KOPT-K1 (cell line): ENCODE data around the gene ITGB1.
"Not testable (repeated sequence)": the region's sequence is repeated elsewhere in the genome, so short reads cannot be mapped to it uniquely, and the experiment has no call there.

ENCODE experiments used
- H3K27ac ChIP-seq: fragments of 200-600 bp; sonication (generic); 2 replicates; pipeline ENCODE4 v1.5.1; 2016; ENCODE audit warnings: antibody characterized with exemption, mild to moderate bottlenecking, low read depth, low read length; ENCODE audit not compliant: poor library complexity, severe bottlenecking
- H3K36me3 ChIP-seq: fragments of 200-600 bp; sonication (generic); 2 replicates; pipeline ENCODE4 v1.5.1; 2017; ENCODE audit warnings: antibody characterized with exemption, mild to moderate bottlenecking, low read length, moderate library complexity; ENCODE audit not compliant: insufficient read depth
- H3K9me3 ChIP-seq: fragments of 200-600 bp; sonication (generic); 2 replicates; pipeline ENCODE4 v1.5.1; 2017; ENCODE audit warnings: antibody characterized with exemption, low read length, mild to moderate bottlenecking; ENCODE audit not compliant: insufficient read depth, poor library complexity, severe bottlenecking

The ITGB1 gene

DNA sequence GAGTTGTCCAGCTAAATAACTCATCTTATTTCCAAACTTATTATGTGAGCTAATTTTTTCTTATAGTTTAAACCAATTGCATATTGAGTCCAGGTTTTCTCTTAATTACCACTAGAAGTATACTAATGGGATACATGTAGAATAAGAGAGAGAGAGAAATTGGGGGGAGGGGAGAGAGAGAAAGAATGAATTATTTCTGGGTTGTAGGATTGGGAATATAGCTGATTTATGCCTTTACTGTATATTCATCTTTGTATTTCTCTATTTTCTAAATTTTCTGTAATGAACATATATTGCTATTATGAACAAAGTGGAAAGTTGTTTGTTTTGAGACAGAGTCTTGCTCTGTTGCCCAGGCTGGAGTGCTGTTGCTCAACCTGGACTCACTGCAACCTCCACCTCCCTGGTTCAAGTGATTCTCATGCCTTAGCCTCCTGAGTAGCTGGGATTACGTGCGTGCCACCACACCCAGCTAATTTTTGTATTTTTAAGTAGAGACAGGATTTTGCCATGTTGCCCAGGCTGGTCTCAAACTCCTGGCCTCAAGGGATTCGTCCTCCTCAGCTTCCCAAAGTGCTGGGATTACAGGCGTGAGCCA, 26.1 kb upstream of the ITGB1 start:
- Histone ChIP-seq H3K36me3 (no peaks in the 10 kb centered on the region), H3K9me3 (no peaks in the 10 kb centered on the region), H3K27ac (no peak overlapping the region)

DNA sequence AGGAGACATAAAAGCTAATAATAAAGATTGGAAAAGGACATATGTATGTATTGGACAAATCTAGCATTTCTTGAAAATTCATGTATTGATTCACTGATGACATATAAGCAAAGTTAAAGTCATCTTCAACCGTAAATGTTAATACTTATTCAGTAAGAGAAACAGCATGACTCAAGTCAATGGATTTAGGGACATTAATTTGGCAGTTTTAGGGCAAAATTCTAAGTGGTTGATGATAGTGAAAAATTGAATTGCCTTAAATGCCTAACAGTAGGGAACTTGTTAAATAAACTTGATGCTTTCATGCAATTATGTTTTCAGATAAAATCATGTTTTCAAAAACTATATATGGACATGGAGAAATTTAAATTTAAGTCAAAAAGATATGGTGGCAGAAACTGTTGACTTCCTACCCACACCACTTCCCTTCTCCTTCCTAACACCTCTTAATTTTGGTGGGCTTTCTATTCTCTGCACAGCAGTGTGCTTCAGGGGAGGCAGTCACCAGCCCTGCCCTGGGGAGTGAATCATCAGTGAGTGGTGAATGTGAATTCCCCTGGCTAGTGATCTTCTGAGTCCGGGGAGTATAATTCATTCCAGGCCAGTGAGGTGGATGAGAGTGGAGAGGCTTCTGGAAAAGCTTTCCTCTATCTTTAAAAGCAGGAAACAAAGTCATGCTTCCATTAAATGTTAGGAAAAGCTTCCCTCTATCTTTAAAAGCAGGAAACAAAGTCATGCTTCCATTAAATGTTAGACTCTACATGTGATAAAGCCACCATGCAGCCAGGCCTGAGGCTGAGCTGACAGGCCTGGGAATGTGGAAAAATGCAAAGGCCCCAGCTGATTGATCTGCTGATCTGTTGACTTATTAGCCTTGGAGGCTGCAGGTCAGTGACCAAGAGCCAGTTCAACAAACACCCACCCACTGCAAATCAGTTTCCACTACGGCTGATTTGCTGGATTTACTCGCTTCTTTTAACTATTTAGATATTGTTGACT, 25.2 kb upstream of the ITGB1 start:
- Histone ChIP-seq H3K36me3 (no peaks in the 10 kb centered on the region), H3K27ac (no peak overlapping the region), H3K9me3 (no peaks in the 10 kb centered on the region)

DNA sequence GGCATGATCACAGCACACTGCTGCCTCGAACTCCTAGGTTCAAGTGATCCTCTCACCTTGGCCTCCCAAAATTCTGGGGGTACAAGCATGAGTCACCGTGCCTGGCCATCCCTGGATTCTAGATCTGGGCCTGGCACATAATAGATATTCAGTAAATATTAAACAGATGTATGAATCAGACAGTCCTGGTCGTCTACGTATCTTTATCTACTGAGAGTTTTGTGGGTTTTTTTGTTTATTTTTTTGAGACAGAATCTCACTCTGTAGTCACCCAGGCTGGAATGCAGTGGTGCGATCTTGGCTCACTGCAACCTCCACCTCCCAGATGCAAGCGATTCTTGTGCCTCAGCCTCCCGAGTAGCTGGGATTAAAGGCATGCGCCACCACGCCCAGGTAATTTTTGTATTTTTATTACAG, 24.3 kb upstream of the ITGB1 start:
- Histone ChIP-seq H3K36me3 (no peaks in the 10 kb centered on the region), H3K27ac (peak overlapping the region; percentile 64), H3K9me3 (no peaks in the 10 kb centered on the region)

DNA sequence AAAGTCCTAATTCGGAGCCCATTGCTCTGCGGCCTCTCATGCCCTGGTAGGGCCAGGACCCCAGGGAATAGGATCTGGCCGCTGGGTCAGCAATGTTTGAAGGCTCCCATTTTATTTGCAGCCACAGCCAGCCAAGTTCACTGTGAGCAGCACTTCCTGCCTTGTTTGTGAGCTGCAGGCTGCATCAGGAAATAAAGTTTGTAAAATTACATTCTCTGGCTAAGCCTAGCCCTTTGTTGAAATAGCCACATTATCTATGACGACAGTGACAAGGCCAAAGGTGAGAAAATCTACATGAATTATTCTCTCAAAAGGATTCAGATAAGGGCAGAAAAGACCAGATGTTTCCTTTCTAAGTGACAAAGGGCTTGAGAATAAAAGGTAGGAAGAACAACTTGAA, 23.7 kb upstream of the ITGB1 start:
- Histone ChIP-seq H3K9me3 (no peaks in the 10 kb centered on the region), H3K36me3 (no peaks in the 10 kb centered on the region), H3K27ac (peak overlapping the region; percentile 64)

DNA sequence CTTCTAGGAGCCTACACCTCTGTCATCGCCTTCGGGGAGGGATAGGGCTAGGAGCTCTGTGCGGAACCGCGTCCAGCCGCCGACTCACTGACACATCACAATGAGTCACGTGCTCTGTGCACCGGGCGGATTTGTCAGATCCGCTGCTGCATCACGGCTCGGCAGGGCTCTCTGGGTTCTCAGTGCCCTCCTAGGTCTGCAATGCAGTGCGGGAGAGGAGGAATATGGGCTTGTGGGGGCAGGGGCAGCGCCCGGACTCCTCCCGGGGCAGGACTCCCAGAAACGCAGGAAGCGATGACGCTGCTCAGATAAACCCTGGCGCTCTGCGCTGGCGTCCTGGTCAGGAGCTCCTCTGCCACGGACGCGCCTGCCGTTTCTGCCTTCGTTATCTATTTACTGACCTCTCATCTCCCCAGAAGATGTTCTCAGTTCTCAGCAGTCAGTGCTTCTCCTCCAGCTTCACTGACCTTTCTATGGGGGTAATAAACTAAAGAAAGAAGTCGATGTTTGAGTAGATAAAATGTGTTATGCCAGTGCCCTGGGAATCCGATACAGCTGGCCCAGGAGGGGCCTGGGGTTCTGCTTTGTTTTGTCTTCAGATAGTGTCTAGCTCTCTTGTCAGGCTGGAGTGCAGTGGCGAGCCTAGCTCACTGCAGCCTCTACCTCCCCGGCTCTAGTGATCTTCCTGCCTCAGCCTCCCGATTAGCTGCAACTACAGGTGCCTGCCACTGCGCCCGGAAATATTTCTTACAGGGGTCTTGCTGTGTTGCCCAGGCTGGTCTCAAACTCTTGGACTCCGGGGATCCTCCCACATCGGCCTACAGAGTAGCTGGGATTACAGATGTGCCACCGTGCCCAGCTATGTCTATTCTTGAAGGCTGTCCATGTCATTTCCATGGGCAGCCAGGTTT, 22.8 kb upstream of the ITGB1 start:
- Histone ChIP-seq H3K27ac (peak overlapping the region; percentile 64), H3K9me3 (no peaks in the 10 kb centered on the region), H3K36me3 (no peaks in the 10 kb centered on the region)

DNA sequence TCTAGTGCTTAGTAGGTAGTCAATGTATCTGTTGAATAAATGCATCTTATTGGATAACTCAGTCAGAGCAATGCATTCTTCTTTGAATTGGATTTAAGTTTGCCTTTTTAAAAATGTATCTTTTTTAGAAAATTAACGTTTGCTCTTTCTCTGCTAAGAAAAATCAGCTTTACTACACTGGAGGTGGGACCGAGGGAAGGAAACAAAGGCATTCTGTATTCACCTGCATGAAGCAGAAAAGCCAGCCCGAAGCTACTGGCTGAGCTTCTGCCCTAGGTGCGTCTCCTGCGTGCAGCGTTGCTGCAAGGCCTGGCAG, 22.2 kb upstream of the ITGB1 start:
- Histone ChIP-seq H3K9me3 (no peaks in the 10 kb centered on the region), H3K27ac (peak overlapping the region; percentile 64), H3K36me3 (no peaks in the 10 kb centered on the region)

DNA sequence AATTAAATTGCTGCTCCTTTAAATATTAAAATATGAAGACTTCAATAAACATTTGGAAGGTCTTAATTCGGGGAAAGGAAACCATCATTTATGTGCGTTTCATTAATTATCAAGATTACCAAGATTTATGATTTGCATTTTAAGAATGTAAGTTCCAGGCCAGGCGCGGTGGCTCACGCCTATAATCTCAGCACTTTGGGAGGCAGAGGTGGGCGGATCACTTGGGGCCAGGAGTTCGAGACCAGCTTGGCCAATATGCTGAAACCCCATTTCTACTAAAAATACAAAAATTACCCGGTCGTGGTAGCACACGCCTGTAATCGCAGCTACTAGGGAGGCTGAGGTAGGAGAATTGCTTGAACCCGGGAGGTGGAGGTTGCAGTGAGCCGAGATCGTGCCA, 21.7 kb upstream of the ITGB1 start:
- not testable (repeated sequence) for H3K9me3 ChIP-seq, H3K27ac ChIP-seq, H3K36me3 ChIP-seq

DNA sequence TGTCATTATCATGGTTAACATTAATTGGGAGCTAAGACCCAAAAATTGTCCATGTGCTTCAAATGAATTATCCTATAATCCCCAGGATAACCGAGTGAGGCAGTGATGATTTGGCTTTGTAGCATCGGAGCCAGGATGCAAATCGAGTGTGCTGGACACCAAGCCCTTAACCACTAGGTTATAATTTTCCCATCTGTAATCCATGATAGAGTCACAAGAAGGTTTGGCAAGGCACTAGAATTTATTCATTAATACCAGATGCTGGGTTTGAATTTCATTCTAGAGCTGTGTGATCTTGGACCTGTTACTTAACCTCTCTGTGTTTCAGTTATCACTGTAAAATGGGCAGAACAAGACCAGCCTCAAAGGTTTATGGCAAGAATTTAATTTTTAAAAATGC, 21.0 kb upstream of the ITGB1 start:
- H3K27ac ChIP-seq, result no peak overlapping the region
- no peaks in the 10 kb centered on the region for H3K9me3 ChIP-seq
- H3K36me3 ChIP-seq, result no peaks in the 10 kb centered on the region

DNA sequence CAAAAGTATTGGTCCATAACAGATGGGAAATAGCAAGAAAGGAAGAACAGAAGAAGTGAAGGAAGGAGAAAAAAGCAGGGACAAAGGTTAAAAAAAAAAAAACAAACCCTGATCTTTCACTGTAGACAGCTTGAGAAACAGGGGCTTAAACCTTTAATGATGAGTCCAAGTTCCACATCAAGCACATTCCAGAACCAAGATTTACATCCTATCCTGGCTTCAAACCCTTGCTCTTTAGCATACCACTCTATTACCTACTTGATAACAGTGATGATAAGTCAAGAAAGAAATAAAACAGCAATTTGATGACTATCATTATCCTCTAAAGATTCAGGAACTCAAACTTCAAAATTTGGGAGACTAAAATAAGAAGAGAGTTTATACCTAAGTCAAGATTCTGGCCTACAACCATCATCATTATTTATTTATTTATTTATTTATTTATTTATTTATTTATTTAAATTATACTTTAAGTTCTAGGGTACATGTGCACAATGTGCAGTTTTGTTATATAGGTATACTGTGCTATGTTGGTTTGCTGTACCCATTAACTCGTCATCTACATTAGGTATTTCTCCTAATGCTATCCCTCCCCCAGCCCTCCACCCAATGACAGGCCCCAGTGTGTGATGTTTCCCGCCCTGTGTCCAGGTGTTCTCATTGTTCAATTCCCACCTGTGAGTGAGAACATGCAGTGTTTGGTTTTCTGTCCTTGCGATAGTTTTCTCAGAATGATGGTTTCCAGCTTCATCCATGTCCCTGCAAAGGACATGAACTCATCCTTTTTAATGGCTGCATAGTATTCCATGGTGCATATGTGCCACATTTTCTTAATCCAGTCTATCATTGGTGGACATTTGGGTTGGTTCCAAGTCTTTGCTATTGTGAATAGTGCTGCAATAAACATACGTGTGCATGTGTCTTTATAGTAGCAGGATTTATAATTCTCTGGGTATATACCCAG, 20.1 kb upstream of the ITGB1 start:
- not testable (repeated sequence) for H3K27ac ChIP-seq, H3K9me3 ChIP-seq, H3K36me3 ChIP-seq

DNA sequence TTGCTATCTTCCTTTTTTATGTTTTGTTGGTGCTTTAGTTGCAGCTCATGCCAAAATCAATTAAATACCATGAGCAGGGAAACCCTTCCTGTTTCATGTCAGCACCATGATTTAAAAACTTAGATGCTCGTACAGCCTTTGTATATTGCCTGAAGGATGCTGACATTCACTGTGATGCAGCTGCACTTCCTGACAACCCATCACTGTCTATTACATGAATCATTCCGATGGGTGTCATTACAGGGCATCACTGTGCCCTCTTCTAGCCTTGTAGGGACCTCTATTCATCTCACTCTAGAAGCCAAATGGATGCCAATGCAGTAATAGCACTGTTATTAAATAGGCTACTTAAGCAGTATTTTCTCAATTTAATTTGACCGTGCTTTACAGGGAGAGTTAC, 18.3 kb upstream of the ITGB1 start:
- Histone ChIP-seq H3K9me3 (no peaks in the 10 kb centered on the region), H3K36me3 (no peaks in the 10 kb centered on the region), H3K27ac (no peak overlapping the region)

DNA sequence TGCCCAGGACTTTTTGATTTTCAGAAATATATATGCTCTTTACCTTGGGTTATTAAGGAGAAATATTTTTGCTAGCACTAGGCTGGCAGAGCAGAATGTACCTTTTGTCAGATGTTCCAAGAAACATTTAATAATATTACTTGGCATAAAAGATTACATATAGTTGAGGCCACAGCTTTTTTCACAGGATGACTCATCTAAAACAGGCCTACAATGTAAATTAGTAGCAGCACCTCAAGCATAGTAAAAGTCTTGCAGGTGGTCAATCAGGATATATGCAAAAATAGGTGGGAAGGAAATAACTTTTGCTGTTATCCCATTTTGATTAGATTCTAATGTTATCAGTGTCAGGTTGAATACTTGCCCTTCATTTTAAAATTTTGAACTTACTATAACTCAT, 14.9 kb upstream of the ITGB1 start:
- H3K27ac ChIP-seq, result peak overlapping the region; percentile 90
- H3K36me3 ChIP-seq, result no peaks in the 10 kb centered on the region
- H3K9me3 ChIP-seq, result no peaks in the 10 kb centered on the region

DNA sequence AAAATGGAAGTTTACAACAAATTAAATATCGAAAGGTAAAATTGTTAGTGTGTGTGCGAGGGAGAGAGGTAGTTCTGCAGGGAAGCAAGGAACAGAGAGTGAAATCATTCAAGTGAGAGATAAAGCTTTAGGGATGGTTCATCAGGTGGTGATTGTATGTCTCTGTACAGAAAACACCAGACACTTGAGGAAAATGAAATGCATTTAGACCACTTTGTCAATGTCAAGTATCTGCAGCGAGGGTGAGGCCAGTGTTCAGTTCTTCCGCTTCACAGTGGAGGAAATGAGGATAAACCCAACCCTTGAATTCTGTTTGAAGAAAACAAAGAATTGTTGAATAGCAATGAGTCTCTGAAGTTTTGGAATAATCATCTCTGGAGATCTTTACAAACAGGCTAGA, 14.4 kb upstream of the ITGB1 start:
- Histone ChIP-seq H3K36me3 (no peaks in the 10 kb centered on the region), H3K27ac (peak overlapping the region; percentile 90), H3K9me3 (no peaks in the 10 kb centered on the region)

DNA sequence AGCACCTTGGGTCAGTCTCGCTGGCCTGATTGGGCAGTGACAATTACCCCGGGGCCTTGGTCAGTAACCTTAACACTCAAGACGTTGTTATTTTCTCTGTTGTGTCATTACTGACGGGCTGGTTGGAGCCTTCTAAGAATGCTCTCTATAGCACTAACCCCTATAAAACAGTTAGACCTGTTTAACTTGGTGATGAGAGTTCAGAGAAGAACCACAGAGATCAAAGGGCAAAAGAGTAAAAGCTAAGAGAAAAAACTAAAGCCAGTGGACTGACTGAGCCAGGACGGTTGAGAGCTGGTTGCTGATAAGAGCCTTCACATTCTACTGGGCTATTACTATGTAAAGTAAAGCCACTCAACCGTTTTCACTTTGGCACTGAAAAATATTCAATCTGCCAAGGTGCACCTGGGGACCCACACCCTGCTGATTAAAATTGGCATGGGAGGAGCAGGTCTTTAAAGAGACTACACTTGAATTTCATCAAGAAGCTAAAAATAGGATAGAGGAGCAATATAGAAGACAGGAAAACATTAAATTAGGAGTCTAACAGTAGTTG, 13.6 kb upstream of the ITGB1 start:
- Histone ChIP-seq H3K9me3 (no peaks in the 10 kb centered on the region), H3K27ac (peak overlapping the region; percentile 90), H3K36me3 (no peaks in the 10 kb centered on the region)

DNA sequence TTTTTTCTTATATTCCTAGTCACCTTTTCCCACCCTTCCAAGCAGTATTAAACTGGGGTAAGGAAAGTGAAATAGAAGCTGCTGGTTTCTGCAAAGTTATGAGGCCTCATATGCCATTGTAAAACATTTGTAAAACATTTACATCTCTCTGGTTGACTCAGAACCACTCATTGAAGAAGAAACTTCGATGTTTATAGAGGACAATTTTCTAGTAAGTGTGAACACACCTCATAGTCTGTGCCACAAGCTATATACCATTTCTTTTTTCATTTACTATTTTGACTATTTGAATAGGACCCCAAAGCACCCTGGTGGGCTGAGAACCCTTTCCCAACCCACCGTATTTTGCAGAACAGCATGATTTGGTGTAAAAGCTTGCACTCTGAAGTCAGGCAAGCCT, 12.9 kb upstream of the ITGB1 start:
- no peaks in the 10 kb centered on the region for H3K9me3 ChIP-seq
- H3K36me3 ChIP-seq, result no peaks in the 10 kb centered on the region
- H3K27ac ChIP-seq, result peak overlapping the region; percentile 90
